A673 (cell line): ENCODE data around the gene ACSBG1. TPM values are rescaled to one million over a fixed set of nuclear protein-coding genes. Genes with fewer than 3 reads are reported as not detected.

Experiments used
- BruUV-seq: library from RNA; stranded (reverse); fragments of 400-500 nt; replicated peaks from 2 replicates; lab custom pipeline; 2021; lab: Mats Ljungman, UMichigan
- CTCF ChIA-PET: fragments of 300-600 bp; sonication (Branson Sonifier 250); formaldehyde crosslinking; loops from one replicate; lab custom pipeline; 2022; ENCODE audit warnings: antibody characterized with exemption; lab: Charles Lee
- POLR2A ChIA-PET: fragments of 300-600 bp; sonication (Branson Sonifier 250); formaldehyde crosslinking; loops from one replicate; lab custom pipeline; 2022; ENCODE audit warnings: antibody characterized with exemption; ENCODE audit not compliant: low non-redundant PET; lab: Charles Lee
- DNase-seq: peaks from one replicate; pipeline ENCODE4 v3.0.0-alpha.2; 2015; ENCODE audit warnings: low spot score
- H3K27ac ChIP-seq: fragments of 200-600 bp; sonication (generic); 2 replicates; pipeline ENCODE4 v1.5.1; 2016; ENCODE audit warnings: mixed run types, low read depth, mild to moderate bottlenecking, mixed read lengths, antibody characterized with exemption, low read length; ENCODE audit not compliant: poor library complexity, severe bottlenecking
- H3K27me3 ChIP-seq: fragments of 200-600 bp; sonication (generic); replicated peaks from 2 replicates; pipeline ENCODE4 v1.6.1; 2017; ENCODE audit warnings: mixed run types, low read depth, mild to moderate bottlenecking, mixed read lengths, antibody characterized with exemption, low read length; ENCODE audit not compliant: insufficient read depth, poor library complexity
- H3K36me3 ChIP-seq: fragments of 200-600 bp; sonication (generic); 2 replicates; pipeline ENCODE4 v1.6.1; 2016; ENCODE audit warnings: mixed run types, mild to moderate bottlenecking, mixed read lengths, antibody characterized with exemption, low read length; ENCODE audit not compliant: insufficient read depth, poor library complexity, severe bottlenecking
- H3K4me1 ChIP-seq: fragments of 200-600 bp; sonication (generic); 2 replicates; pipeline ENCODE4 v1.6.1; 2017; ENCODE audit warnings: mixed run types, mild to moderate bottlenecking, mixed read lengths, antibody characterized with exemption, low read length; ENCODE audit not compliant: insufficient read depth, poor library complexity, severe bottlenecking
- H3K4me3 ChIP-seq: fragments of 200-600 bp; sonication (generic); 2 replicates; pipeline ENCODE4 v1.5.1; 2016; ENCODE audit warnings: low read depth, mixed run types, mild to moderate bottlenecking, mixed read lengths, low read length; ENCODE audit not compliant: poor library complexity, severe bottlenecking
- H3K9me3 ChIP-seq: fragments of 200-600 bp; sonication (generic); 2 replicates; pipeline ENCODE4 v1.6.1; 2016; ENCODE audit warnings: mixed run types, low read depth, mild to moderate bottlenecking, mixed read lengths, antibody characterized with exemption, low read length; ENCODE audit not compliant: poor library complexity, severe bottlenecking
- EZH2 ChIP-seq: fragments of 200-600 bp; sonication (generic); IDR thresholded peaks from 2 replicates; pipeline ENCODE4 v1.6.1; 2017; ENCODE audit warnings: borderline replicate concordance, low read depth, mild to moderate bottlenecking, mixed read lengths, antibody characterized with exemption, low read length; ENCODE audit not compliant: poor library complexity, severe bottlenecking
- intact Hi-C: fragments of 100-400 bp; cut with micrococcal nuclease; formaldehyde crosslinking; loops from one replicate; pipeline ENCODE4 v1.10.0; 2022; ENCODE audit not compliant: unreplicated experiment
- total RNA-seq: library from RNA; stranded (reverse); gene quantifications from 2 replicates; pipeline ENCODE4 v1.2.3, GENCODE V29; 2021
- TF ChIP-seq, protein P1 (sequence below): fragments of 300-800, 200-600 bp; sonication (generic); conservative IDR thresholded peaks from 2 replicates; pipeline ENCODE4 v1.5.1; 2017; ENCODE audit warnings: low read depth, mild to moderate bottlenecking, antibody characterized with exemption, low read length, moderate library complexity, mixed read lengths

The ACSBG1 gene
- total RNA-seq, 1 experiment from 2014 or later, result 0.45 TPM

GRCh38 chr15:78182821-78183220, 51.5 kb downstream of the ACSBG1 start:
- H3K4me1 ChIP-seq, result no peaks in the 10 kb centered on the region
- H3K4me3 ChIP-seq, result no peak overlapping the region
- H3K27ac ChIP-seq, result no peak overlapping the region
- H3K9me3 ChIP-seq, result no peaks in the 10 kb centered on the region
- DNase-seq, result no peak
- BruUV-seq, result no TSS peak
- TF ChIP-seq, protein P1, sequence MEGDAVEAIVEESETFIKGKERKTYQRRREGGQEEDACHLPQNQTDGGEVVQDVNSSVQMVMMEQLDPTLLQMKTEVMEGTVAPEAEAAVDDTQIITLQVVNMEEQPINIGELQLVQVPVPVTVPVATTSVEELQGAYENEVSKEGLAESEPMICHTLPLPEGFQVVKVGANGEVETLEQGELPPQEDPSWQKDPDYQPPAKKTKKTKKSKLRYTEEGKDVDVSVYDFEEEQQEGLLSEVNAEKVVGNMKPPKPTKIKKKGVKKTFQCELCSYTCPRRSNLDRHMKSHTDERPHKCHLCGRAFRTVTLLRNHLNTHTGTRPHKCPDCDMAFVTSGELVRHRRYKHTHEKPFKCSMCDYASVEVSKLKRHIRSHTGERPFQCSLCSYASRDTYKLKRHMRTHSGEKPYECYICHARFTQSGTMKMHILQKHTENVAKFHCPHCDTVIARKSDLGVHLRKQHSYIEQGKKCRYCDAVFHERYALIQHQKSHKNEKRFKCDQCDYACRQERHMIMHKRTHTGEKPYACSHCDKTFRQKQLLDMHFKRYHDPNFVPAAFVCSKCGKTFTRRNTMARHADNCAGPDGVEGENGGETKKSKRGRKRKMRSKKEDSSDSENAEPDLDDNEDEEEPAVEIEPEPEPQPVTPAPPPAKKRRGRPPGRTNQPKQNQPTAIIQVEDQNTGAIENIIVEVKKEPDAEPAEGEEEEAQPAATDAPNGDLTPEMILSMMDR, result no peak
- no peak for TF ChIP-seq EZH2
- ChIA-PET POLR2A (no interaction called here), CTCF (no interaction called here)
- intact Hi-C loops, result no loop called here
- no peaks in the 10 kb centered on the region for H3K27me3 ChIP-seq
- no peaks in the 10 kb centered on the region for H3K36me3 ChIP-seq

DNA sequence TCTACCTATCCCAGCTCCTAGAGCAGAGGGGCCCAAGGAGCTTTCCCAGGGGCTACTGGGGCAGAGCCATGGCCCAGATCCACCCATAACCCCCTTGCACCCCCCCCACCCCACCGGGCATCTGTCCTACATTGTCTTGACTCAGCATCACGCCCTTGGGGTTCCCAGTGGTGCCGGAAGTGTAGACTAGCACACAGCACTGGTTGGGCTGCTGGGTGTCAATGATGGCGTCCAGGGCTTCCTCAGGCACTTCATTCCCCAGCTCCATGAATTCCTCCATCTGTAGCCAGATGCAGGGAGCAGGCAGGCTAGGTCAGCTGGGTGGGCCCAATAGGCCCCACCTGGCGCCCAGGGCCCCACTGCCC, 52.0 kb downstream of the ACSBG1 start:
- CTCF ChIA-PET, result interaction anchor here (0.6 kb wide), 1 partner anchor 214 kb away, joined by 3 read pairs; no protein-coding TSS in a partner anchor
- intact Hi-C loops, result no loop called here
- no peak for DNase-seq
- Histone ChIP-seq H3K4me1 (no peaks in the 10 kb centered on the region), H3K27ac (no peak overlapping the region), H3K27me3 (no peaks in the 10 kb centered on the region), H3K9me3 (no peaks in the 10 kb centered on the region), H3K4me3 (no peak overlapping the region), H3K36me3 (no peaks in the 10 kb centered on the region)
- BruUV-seq, result no TSS peak
- POLR2A ChIA-PET, result no interaction called here
- TF ChIP-seq EZH2, result no peak
- TF ChIP-seq, protein P1, result no peak

- no peak overlapping the region for H3K27ac ChIP-seq
- no TSS peak for BruUV-seq
- no peak for DNase-seq
- no peaks in the 10 kb centered on the region for H3K27me3 ChIP-seq
- CTCF ChIA-PET, result no interaction called here
- no peaks in the 10 kb centered on the region for H3K36me3 ChIP-seq
- intact Hi-C loops, result no loop called here
- TF ChIP-seq, protein P1, result no peak
- no peak for TF ChIP-seq EZH2
- POLR2A ChIA-PET, result no interaction called here
- no peaks in the 10 kb centered on the region for H3K4me1 ChIP-seq
- H3K9me3 ChIP-seq, result no peaks in the 10 kb centered on the region
- H3K4me3 ChIP-seq, result no peak overlapping the region
These were observed 54.5 kb downstream of the ACSBG1 start for GRCh38 chr15:78179906-78180305.
